Common myeloid progenitor, CD34-positive (primary cell): ENCODE measurements around the gene ZNF775.

Experiments used
- CTCF ChIA-PET: fragments of 350-600 bp; sonication (Branson Sonifier 250); formaldehyde crosslinking; loops from one replicate; lab custom pipeline; 2021; ENCODE audit warnings: antibody characterized with exemption; lab: Charles Lee
- POLR2A ChIA-PET: fragments of 350-600 bp; sonication (Branson Sonifier 250); formaldehyde crosslinking; loops from one replicate; lab custom pipeline; 2021; ENCODE audit warnings: antibody characterized with exemption; lab: Charles Lee
- DNase-seq, 3 donors: peaks; one replicate each; pipeline versions ENCODE4 v3.0.0 to v3.0.0-alpha.2; 2013
- H3K27ac ChIP-seq, 2 experiments: 1 replicate in 1 of 2; 2 replicates in 1 of 2; pipeline ENCODE4 v1.7.0; 2013; ENCODE audit warnings: inconsistent platforms in 2 of 2, low read length in 2 of 2, mild to moderate bottlenecking in 2 of 2, low read depth in 1 of 2, moderate library complexity in 1 of 2; ENCODE audit not compliant: severe bottlenecking in 2 of 2, insufficient read depth in 1 of 2, poor library complexity in 1 of 2
- H3K27me3 ChIP-seq, 5 experiments: replicated peaks in 2 of 5; 1 replicate in 3 of 5; 2 replicates in 2 of 5; pipeline versions ENCODE4 v1.6.1 to v1.7.0; 2013; ENCODE audit warnings: low read length in 4 of 5, mild to moderate bottlenecking in 2 of 5, moderate library complexity in 2 of 5, inconsistent platforms in 1 of 5; ENCODE audit not compliant: insufficient read depth in 5 of 5, control insufficient read depth in 4 of 5
- H3K36me3 ChIP-seq, 4 experiments: 1 replicate in 2 of 4; 2 replicates in 2 of 4; pipeline versions ENCODE4 v1.6.1 to v1.7.0; 2013; ENCODE audit warnings: low read length in 3 of 4, control low read depth in 1 of 4, mild to moderate bottlenecking in 1 of 4; ENCODE audit not compliant: control insufficient read depth in 4 of 4, insufficient read depth in 4 of 4
- H3K4me1 ChIP-seq, 4 experiments: 1 replicate in 3 of 4; 2 replicates in 1 of 4; pipeline versions ENCODE4 v1.6.1 to v1.7.1; 2013; ENCODE audit warnings: low read length in 3 of 4, mild to moderate bottlenecking in 3 of 4, control low read depth in 1 of 4, inconsistent platforms in 1 of 4, moderate library complexity in 1 of 4; ENCODE audit not compliant: control insufficient read depth in 4 of 4, insufficient read depth in 4 of 4; ENCODE audit errors: control extremely low read depth in 1 of 4
- H3K4me3 ChIP-seq, 7 experiments: 1 replicate in 4 of 7; 2 replicates in 3 of 7; pipeline versions ENCODE4 v1.5.1 to v1.7.0; 2013; ENCODE audit warnings: mild to moderate bottlenecking in 7 of 7, low read length in 6 of 7, moderate library complexity in 6 of 7, inconsistent platforms in 2 of 7, low read depth in 2 of 7, control low read depth in 1 of 7; ENCODE audit not compliant: insufficient read depth in 4 of 7, control insufficient read depth in 1 of 7; ENCODE audit errors: extremely low read depth in 1 of 7
- H3K9me3 ChIP-seq, 5 experiments: 1 replicate in 4 of 5; 2 replicates in 1 of 5; pipeline versions ENCODE4 v1.6.1 to v1.7.1; 2013; ENCODE audit warnings: low read length in 4 of 5, mild to moderate bottlenecking in 2 of 5, inconsistent platforms in 1 of 5, low read depth in 1 of 5, moderate library complexity in 1 of 5; ENCODE audit not compliant: control insufficient read depth in 4 of 5, insufficient read depth in 2 of 5; ENCODE audit errors: control extremely low read depth in 1 of 5
- WGBS: methylation state at CpG from one replicate; pipeline ENCODE4 v1.1.5; 2013; ENCODE audit not compliant: insufficient coverage; 5-methylcytosine and 5-hydroxymethylcytosine counted together

Gene ZNF775

GRCh38 chr7:150409300-150410030 is 30.3 kb downstream of the ZNF775 start:
- H3K36me3 ChIP-seq, result peaks cover 3 to 38% (median 17%) of the 10 kb centered on the region in 4 experiments
- no peak overlapping the region for H3K4me3 ChIP-seq
- no peaks in the 10 kb centered on the region for H3K27me3 ChIP-seq
- ChIA-PET POLR2A (no interaction called here), CTCF (interaction anchor here (1.5 kb wide), 2 partner anchors 9 to 11 kb away, joined by 4 read pairs; no protein-coding TSS in a partner anchor)
- no peaks in the 10 kb centered on the region for H3K9me3 ChIP-seq
- H3K4me1 ChIP-seq, result peaks cover 0 to 21% (median 20%) of the 10 kb centered on the region in 4 experiments
- no peak overlapping the region for H3K27ac ChIP-seq
- 95% methylated on average over 8 of the region's 10 CpGs for WGBS
- DNase-seq, result no peak

DNA sequence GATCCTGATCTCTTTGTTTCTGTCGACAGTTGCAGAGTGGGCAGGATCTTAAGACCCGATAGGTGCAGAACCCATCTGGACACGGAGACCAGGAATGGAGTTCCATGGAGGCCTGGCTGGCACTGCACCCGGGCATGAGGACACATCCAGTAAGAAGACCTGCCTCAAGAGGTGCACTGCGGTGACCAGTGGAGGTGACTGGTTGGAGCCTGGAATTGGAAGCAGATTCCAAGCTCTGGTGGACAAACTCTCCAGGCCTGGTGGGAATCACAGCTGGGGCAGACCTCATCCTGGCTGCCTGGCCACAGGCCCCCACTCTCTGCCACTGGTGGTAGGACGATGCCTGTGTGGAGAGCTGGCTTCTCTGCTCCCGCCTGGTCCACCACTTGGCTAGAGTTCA is 31.0 kb downstream of the ZNF775 start:
- Histone ChIP-seq H3K9me3 (no peaks in the 10 kb centered on the region), H3K4me3 (no peak overlapping the region), H3K4me1 (peaks cover 0 to 17% (median 16%) of the 10 kb centered on the region in 4 experiments), H3K36me3 (peaks cover 3 to 38% (median 17%) of the 10 kb centered on the region in 4 experiments), H3K27ac (no peak overlapping the region), H3K27me3 (no peaks in the 10 kb centered on the region)
- POLR2A ChIA-PET, result no interaction called here
- no peak for DNase-seq
- CTCF ChIA-PET, result interaction anchor here (1.5 kb wide), 2 partner anchors 8 to 10 kb away, joined by 4 read pairs; no protein-coding TSS in a partner anchor
- 93% methylated on average over 7 of the region's 7 CpGs for WGBS

- H3K9me3 ChIP-seq, result no peaks in the 10 kb centered on the region
- DNase-seq, result no peak
- H3K27ac ChIP-seq, result no peak overlapping the region
- H3K4me3 ChIP-seq, result no peak overlapping the region
- 93% methylated on average over 8 of the region's 10 CpGs for WGBS
- peaks cover 0 to 15% (median 14%) of the 10 kb centered on the region in 4 experiments for H3K4me1 ChIP-seq
- ChIA-PET CTCF (interaction anchor here (1.5 kb wide), 1 partner anchor 9 kb away, joined by 4 read pairs; no protein-coding TSS in a partner anchor), POLR2A (no interaction called here)
- H3K36me3 ChIP-seq, result peaks cover 3 to 38% (median 17%) of the 10 kb centered on the region in 4 experiments
- H3K27me3 ChIP-seq, result no peaks in the 10 kb centered on the region
Observed at GRCh38 chr7:150410680-150411346, 31.7 kb downstream of the ZNF775 start.

- Histone ChIP-seq H3K36me3 (peaks cover 3 to 38% (median 17%) of the 10 kb centered on the region in 4 experiments), H3K27me3 (no peaks in the 10 kb centered on the region), H3K4me3 (no peak overlapping the region), H3K9me3 (no peaks in the 10 kb centered on the region), H3K4me1 (peaks cover 0 to 7% (median 6%) of the 10 kb centered on the region in 4 experiments), H3K27ac (no peak overlapping the region)
- POLR2A ChIA-PET, result no interaction called here
- CTCF ChIA-PET, result interaction anchor here (1.5 kb wide), 1 partner anchor 9 kb away, joined by 3 read pairs; no protein-coding TSS in a partner anchor
- no peak for DNase-seq
- 91% methylated on average over 11 of the region's 11 CpGs for WGBS
Observed at GRCh38 chr7:150411606-150412005, 32.5 kb downstream of the ZNF775 start.

- POLR2A ChIA-PET, result interaction anchor here (0.6 kb wide), 1 partner anchor 342 kb away, joined by 4 read pairs; no protein-coding TSS in a partner anchor
- Histone ChIP-seq H3K27ac (no peak overlapping the region), H3K27me3 (no peaks in the 10 kb centered on the region), H3K9me3 (no peaks in the 10 kb centered on the region), H3K4me3 (no peak overlapping the region), H3K4me1 (peaks cover 0 to 3% (median 2%) of the 10 kb centered on the region in 4 experiments), H3K36me3 (peaks cover 3 to 38% (median 17%) of the 10 kb centered on the region in 4 experiments)
- CTCF ChIA-PET, result interaction anchor here (1.5 kb wide), 2 partner anchors 9 to 11 kb away, joined by 3 read pairs; no protein-coding TSS in a partner anchor
- 100% methylated on average over 7 of the region's 11 CpGs for WGBS
- DNase-seq, result no peak
Observed at GRCh38 chr7:150412016-150412415, 32.9 kb downstream of the ZNF775 start.

GRCh38 chr7:150412518-150413488 is 33.7 kb downstream of the ZNF775 start:
- no peak overlapping the region for H3K4me3 ChIP-seq

More at GRCh38 chr7:150412518-150413488, 33.7 kb downstream of the ZNF775 start:
- Histone ChIP-seq H3K36me3 (peaks cover 3 to 35% (median 17%) of the 10 kb centered on the region in 4 experiments), H3K9me3 (no peaks in the 10 kb centered on the region), H3K27ac (no peak overlapping the region), H3K27me3 (no peaks in the 10 kb centered on the region), H3K4me1 (no peaks in the 10 kb centered on the region)
- POLR2A ChIA-PET, result interaction anchor here (0.6 kb wide), 1 partner anchor 341 kb away, joined by 4 read pairs; no protein-coding TSS in a partner anchor
- CTCF ChIA-PET, result interaction anchor here (1.5 kb wide), 3 partner anchors 10 to 38 kb away, joined by 3 read pairs; no protein-coding TSS in a partner anchor
- DNase-seq, result no peak
- WGBS, result 91% methylated on average over 35 of the region's 37 CpGs
